ENCODE results near the gene CDK18. TPM values are rescaled to one million over a fixed set of nuclear protein-coding genes. Genes with fewer than 3 reads are reported as not detected.
"Not testable (repeated sequence)": the region's sequence is repeated elsewhere in the genome, so short reads cannot be mapped to it uniquely, and the experiment has no call there.

Gene CDK18
- total RNA-seq, 1 donor from 2014 or later: 23.9 TPM

DNA sequence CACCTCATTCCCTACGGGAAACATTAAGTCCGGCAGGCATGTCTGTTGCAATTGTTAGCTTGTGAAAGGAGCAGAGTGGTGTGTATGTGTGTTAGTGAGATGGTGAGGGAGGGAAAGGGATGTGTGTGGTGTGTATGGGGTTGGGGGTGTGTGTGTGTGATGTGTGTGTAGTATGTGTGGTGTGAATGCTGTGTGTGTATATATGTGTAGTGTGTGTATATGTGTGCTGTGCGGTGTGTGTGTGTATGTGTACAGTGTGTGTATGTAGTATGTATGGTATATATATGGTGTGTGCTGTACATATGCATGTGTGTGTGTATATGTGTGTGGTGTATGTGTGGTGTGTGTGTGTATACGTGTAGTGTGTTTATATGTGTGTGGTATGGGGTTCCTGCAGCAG is 27.8 kb upstream of the CDK18 start:
- Mint-ChIP-seq H3K27ac (no peak overlapping the region), H3K27me3 (peaks cover 52% of the 10 kb centered on the region), H3K36me3 (ENCODE audit: insufficient read depth) (no peaks in the 10 kb centered on the region)

DNA sequence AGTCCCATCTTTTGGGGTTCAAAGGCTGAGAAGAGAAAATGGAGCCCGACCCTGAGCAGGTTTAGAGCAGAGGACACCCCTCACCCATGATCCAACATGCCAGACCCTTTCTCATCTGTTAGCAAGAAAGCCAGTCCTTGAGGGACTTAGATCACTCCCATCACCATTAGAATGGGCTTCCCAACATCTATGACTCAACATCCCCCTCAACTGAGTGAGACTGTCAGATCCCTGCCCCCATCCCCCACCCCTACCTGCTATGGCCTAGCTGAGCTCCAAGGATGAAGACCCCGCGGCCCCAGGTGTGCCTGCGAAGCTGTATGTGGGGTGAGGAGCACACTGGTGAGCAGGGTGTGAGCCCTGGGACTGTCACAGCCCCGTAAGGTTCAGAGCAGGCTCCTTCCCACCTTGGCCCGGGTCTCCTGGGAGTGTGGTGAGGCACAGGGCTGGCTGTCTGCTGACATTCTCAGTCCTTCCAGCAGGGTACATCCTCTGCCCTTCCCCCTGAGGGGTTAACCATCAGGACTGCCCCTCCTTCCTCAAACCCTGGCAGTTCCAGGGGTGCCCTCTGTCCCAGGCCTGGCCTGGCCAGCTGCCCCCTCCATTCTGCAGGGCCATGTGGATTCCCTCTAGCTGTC is 27.2 kb upstream of the CDK18 start:
- no peak overlapping the region for H3K4me3 Mint-ChIP-seq (ENCODE audit: low read depth)
- peaks cover 54% of the 10 kb centered on the region for H3K27me3 Mint-ChIP-seq
- no peak for DNase-seq (ENCODE audit: low spot score, unreplicated experiment)
- TF ChIP-seq, protein P1, sequence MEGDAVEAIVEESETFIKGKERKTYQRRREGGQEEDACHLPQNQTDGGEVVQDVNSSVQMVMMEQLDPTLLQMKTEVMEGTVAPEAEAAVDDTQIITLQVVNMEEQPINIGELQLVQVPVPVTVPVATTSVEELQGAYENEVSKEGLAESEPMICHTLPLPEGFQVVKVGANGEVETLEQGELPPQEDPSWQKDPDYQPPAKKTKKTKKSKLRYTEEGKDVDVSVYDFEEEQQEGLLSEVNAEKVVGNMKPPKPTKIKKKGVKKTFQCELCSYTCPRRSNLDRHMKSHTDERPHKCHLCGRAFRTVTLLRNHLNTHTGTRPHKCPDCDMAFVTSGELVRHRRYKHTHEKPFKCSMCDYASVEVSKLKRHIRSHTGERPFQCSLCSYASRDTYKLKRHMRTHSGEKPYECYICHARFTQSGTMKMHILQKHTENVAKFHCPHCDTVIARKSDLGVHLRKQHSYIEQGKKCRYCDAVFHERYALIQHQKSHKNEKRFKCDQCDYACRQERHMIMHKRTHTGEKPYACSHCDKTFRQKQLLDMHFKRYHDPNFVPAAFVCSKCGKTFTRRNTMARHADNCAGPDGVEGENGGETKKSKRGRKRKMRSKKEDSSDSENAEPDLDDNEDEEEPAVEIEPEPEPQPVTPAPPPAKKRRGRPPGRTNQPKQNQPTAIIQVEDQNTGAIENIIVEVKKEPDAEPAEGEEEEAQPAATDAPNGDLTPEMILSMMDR (IDR thresholded peaks at IDR 0.05; ENCODE audit: unreplicated experiment): no peak
- no peaks in the 10 kb centered on the region for H3K36me3 Mint-ChIP-seq (ENCODE audit: insufficient read depth)
- H3K27ac Mint-ChIP-seq: no peak overlapping the region
- H3K4me1 Mint-ChIP-seq (ENCODE audit: low read depth): peaks cover 4% of the 10 kb centered on the region
- H3K9me3 Mint-ChIP-seq (ENCODE audit: low read depth): peaks cover 10% of the 10 kb centered on the region

More for the DNA sequence above, 27.8 kb upstream of the CDK18 start:
- H3K4me1 Mint-ChIP-seq (ENCODE audit: low read depth): peaks cover 4% of the 10 kb centered on the region
- peaks cover 10% of the 10 kb centered on the region for H3K9me3 Mint-ChIP-seq (ENCODE audit: low read depth)
- no peak overlapping the region for H3K4me3 Mint-ChIP-seq (ENCODE audit: low read depth)
- TF ChIP-seq, protein P1 (IDR thresholded peaks at IDR 0.05; ENCODE audit: unreplicated experiment): no peak
- no peak for DNase-seq (ENCODE audit: low spot score, unreplicated experiment)

DNA sequence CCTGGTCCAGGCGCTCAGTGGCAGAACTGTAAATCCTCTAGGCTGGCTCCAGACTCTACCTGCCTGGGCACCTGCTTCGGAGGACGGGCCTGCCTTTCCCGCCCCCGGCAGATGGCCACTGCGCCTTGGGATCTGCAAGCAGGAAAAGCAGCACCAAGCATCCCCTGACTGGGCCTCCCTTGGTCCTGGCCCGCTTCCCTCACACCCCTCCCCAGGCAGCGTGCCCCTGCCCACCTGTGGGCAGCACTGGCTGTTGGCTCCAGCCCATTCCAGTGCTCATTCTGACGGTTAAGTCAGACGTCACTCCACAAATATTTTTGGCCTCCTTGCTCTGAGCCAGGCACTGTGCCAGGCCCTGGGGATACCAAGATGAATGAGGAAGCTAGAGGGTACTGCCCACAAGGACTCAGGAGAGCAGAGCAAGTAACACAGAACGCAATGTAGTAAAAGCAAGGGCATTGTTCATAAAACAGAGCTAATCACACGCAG is 26.7 kb upstream of the CDK18 start:
- Mint-ChIP-seq H3K9me3 (ENCODE audit: low read depth) (peaks cover 10% of the 10 kb centered on the region), H3K36me3 (ENCODE audit: insufficient read depth) (no peaks in the 10 kb centered on the region), H3K27me3 (peaks cover 54% of the 10 kb centered on the region), H3K4me3 (ENCODE audit: low read depth) (no peak overlapping the region), H3K4me1 (ENCODE audit: low read depth) (peaks cover 1% of the 10 kb centered on the region), H3K27ac (no peak overlapping the region)
- TF ChIP-seq, protein P1 (IDR thresholded peaks at IDR 0.05; ENCODE audit: unreplicated experiment): no peak
- DNase-seq (ENCODE audit: low spot score, unreplicated experiment): no peak

DNA sequence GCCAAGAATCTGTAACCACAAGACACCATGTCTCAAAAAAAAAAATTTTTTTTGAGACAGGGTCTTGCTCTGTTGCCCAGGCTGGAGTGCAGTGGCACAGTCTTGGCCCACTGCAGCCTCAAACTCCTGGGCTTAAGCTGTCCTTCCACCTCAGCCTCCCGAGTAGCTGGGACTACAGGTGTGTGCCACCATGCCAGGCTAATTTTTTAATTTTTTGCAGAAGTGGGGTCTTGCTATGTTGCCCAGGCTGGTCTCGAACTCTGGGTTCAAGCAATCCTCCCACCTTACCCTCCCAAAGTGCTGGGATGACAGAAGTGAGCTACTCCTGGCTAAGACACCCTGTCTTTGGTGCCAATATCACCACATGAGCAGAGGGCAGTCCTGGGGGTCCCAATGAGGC is 25.5 kb upstream of the CDK18 start:
- H3K4me1 Mint-ChIP-seq (ENCODE audit: low read depth): not testable (repeated sequence)
- Mint-ChIP-seq H3K27me3 (peaks cover 55% of the 10 kb centered on the region), H3K9me3 (ENCODE audit: low read depth) (peaks cover 10% of the 10 kb centered on the region)

DNA sequence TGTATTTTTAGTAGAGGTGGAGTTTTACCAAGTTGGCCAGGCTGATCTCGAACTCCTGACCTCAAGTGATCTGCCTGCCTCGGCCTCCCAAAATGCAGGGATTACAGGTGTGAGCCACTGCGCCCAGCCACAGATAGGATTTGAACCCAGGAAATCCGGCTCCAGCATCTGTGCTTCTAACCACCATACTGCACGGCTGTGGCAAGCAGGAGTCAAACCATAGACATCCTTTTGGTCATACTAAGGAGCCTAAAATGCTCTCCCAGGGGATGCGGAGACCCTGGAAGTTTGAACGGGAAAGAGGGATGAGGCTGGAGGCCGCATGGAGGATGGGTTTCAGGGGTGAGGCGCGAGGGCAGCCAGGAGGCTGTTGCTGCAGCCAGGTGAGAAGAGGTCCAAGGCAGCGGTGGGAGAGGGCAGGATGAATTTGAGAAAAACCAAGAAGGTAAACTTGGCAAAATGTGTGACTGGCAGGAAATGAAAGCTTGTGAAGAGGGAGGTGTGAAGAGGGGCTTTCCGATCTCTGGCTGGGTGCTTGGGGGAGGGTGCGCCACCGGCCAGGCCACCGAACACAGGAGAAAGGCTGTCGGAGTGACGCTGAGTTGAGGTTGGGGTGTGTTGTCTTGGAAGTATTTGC is 24.0 kb upstream of the CDK18 start:
- Mint-ChIP-seq H3K4me1 (ENCODE audit: low read depth) (no peaks in the 10 kb centered on the region), H3K36me3 (ENCODE audit: insufficient read depth) (no peaks in the 10 kb centered on the region), H3K27me3 (peaks cover 53% of the 10 kb centered on the region), H3K27ac (no peak overlapping the region), H3K9me3 (ENCODE audit: low read depth) (peaks cover 6% of the 10 kb centered on the region), H3K4me3 (ENCODE audit: low read depth) (no peak overlapping the region)
- no peak for DNase-seq (ENCODE audit: low spot score, unreplicated experiment)
- TF ChIP-seq, protein P1 (IDR thresholded peaks at IDR 0.05; ENCODE audit: unreplicated experiment): no peak

More for the DNA sequence above, 25.5 kb upstream of the CDK18 start:
- not testable (repeated sequence) for H3K27ac Mint-ChIP-seq; DNase-seq (ENCODE audit: low spot score, unreplicated experiment); H3K36me3 Mint-ChIP-seq (ENCODE audit: insufficient read depth); H3K4me3 Mint-ChIP-seq (ENCODE audit: low read depth)

Data from progenitor cell of endocrine pancreas (in vitro differentiated cells).